NCI-H524 (cell line): ENCODE data around the gene TSPAN18.
A peak's percentile ranks its signal among the peaks of the same experiment; 100 is the strongest.

Experiments
- DNase-seq, 2 experiments: peaks; one replicate each; lab custom pipeline; 2025; lab: John Stamatoyannopoulos, UW

TSPAN18 gene

DNA sequence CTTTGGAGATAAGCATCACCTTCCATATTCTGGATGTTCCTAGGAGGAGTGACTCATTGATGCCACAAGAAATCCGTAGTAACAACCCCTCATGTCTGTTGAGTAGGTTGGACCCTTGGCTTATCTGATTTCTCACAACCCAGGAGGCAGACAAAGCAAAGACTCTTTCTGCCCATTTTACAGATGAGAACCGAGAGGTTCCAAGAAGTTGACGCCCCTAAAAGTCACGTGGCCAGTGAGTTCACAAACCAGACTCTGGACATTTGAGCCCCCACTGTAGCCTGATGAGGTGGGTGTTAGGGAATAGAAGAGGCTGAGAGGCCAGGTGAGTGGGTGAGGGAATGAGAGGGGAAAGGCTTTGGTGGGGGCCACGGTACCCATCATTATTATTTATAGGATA, 70.3 kb downstream of the TSPAN18 start:
- DNase-seq, result no peak

DNA sequence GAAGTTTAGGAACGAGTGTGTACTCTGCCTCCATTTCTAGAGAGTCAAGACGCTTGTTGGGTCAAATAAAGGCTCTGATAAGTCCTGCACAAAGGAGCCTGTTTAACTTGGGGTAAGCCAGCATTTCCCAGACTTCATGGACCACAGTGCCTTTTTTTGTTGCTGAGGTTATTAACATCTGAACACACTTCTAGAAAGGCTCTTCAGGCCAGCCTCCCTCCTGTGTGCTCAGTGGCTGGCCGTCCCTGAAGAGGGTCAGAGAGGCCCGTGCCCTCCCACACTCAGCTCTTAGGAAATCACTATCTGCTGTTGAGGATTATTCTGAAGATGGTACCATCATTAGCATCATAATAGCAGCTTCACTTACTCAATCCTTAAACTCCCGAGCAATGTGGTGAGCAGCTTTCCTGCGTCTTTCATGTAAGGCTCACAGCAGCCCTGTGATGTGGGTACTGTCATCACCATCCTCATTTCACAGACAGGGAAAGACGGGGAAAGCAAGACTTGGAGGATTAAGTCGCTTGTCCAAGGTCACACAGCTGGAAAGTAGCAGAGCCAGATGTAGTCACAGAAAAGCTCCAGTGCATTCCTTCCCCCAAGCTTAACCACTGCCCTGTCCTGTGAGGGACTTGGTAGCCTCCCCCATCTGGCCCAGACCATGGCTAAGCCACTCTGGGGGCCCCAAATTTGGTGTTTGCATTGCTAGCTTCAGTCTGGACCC, 71.3 kb downstream of the TSPAN18 start:
- DNase-seq, result peak in 1 of 2 experiments; percentile 34

DNA sequence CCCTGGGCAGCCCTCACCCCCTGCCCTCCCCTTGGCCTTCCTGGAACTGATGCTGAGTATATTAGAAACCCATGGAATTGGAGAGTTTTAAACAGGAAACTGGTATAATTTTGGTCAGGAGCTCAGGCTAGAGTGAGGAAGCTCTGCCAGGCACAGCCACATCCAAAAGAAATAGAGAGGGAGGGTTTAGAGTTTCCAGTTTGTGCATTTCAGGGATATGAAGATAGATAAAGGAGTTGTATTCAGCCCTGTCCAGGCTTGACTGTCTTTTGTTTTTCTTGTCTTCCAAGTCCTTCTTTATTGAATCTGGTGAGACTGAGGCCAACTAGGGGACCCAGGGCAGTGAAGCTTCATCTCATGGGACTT, 71.8 kb downstream of the TSPAN18 start:
- no peak for DNase-seq

DNA sequence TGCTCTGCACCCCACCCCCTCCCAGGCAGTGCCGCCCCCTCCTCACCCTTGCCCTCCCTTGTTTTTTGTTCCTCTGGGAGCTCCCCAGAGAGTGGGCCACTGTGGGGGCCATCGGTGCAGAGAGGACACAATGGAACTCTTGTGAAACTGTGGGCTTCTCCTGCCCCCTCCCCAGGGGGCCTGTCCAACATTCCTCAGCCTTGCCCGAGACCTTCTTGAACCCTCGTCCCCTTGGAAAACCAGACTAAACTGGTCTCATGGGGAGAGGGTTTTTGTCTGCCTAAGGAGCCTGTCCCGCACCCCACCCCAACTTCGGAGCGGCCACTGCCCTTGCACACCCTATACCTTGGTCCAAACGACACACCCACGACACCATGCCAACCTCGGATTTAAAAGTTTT, 72.2 kb downstream of the TSPAN18 start:
- no peak for DNase-seq

DNA sequence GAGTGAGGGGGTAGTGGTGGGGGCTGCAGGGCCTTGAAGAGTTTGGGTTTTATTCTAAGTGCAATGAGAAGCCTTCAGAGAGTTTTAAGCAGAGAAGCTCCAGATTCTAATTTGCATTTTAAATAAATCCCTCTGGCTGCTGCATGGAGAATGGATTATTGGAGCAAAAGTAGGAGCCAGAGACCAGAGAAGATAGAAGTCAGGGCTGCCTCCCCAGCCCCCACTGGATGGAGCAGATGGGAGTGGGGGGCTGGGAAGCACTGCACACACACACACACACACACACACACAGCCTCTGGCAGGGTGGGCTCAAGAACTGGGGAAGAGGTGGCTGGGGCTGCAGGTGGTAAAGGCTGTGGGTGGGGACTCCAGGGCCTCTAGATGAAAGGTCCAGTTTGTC, 75.6 kb downstream of the TSPAN18 start:
- DNase-seq, result peak; percentile 25 to 84

DNA sequence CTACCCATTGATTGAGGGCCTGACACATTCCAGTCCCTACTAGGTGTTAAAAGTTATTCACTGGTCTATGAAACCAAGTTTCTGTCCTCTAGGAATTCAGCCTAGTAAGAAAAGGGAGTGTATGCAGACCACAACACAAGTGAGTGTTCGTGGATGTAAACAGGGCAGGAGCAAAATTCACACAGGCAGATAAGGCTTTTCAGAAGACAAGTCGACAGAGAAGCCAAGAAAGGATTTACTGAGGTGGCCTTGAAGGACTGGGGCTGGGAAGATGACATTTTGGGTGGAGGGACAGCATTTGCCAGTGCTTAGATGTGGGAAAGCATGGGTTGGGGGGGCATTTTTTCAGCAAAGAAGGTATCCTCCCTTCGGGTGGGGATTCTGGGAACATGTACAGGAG, 76.2 kb downstream of the TSPAN18 start:
- no peak for DNase-seq

DNA sequence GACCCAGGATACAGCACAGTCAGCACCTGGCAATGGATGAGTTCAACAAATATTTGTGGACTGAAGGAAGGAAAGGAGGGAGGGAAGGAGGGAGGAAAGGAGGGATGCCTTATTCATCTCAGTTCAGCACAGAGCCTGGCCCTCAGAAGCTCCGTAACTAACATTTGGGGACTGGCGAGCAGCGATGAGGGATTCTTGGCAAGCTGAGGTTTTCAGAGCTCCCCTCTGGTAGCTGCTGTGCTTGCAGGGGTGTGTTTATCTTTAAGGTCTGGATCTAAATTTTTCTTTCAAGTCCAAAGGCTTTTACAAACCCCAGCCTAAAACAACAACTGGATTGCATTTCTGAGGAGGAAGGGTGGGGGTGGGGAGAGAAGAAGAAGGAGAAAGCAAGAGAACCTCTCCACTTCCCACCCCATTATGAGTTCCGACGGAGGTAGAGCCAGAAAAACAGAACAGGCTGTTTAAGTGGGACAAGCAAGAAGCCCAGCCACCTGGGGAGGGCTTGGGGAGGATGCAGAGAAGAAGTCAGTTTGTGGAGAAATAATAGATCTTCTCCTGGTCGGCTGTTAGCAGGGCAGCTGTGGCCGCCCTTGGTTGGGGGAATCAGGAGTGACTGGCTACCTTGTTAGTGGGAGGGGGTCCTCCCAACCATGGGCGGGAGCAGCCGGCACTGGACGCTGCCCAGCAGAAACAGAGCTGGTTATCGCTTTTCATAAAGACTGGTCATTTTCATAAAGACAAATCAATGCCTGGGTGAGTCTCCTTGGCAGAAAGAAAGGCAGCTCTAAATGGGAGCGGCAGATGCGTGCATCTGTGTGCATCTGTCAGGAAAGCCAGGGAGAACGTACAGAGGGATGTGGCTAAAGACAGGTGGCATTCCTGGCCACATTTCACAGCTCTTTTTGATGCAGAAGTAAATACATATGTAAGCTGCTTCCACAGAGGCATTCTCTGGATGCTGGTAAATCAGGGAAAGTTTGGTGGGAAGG, 78.0 kb downstream of the TSPAN18 start:
- DNase-seq, result peak in 1 of 2 experiments; percentile 36

DNA sequence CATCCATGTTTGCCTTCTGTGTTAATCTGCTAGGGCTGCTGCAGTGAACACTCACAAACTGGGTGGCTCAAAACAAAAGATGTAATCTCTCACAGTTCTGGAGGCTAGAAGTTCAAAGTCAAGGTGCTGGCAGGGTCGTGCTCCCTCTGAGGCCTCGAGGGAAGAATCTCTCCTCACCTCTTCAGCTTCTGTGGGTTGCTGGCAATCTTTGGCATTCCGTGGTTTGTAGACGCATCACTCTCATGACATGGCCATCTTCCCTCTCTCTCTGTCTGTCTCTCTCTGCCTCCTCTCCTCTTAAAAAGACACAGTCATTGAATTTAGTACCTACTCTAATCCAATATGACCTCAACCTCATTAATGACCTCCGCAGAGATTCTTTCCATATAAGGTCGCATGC, 78.8 kb downstream of the TSPAN18 start:
- DNase-seq, result no peak

DNA sequence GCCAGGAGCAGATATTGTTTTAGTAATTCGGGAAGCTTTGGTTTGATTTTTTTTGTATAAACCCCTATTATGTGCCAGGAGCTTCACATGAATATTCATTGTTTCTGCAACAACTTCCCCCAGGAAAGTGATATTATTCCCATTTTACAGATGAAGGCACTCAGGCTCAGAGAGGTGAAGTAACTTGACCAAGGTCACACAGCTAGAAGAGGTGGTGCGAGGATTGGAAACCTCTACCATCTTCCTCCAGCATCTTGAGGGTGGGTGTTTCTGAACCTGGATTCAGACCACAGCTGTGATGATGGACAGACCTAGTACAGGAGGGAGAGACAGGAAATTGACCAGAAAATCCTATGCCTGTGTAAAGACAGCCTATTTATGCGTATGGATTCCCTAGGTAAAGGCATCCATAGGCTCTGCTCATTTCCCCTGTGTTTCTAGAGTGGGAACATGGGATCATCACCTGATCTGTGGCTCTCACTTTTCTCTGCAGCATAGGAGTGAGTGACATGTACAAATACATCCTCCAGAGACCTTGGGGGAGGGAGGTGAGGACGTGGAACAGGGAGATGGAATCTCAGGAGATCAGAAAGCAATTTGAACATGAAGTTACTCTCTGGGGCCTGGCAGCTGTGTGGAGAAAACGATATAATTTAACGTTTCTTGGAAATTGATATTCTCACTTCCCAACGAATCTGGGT, 81.4 kb downstream of the TSPAN18 start:
- DNase-seq, result no peak

DNA sequence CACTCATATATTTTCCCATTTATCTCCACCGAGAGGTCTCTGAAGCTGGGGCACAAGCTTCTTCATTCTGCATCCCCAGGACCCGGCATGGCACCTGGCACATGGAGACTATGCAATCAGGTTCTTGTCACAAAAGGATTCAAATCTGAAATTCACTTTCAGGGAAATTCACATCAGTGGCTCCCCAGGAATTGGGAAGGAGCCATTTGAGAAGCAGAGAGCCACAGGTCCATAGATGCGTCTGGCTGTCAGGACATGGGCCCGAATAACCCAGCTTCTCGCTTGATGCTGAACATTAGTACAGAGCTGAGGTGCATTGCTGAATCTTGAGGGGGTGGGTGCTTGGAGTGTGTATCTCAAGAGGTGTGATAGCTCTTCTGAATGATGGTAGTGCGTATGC, 82.5 kb downstream of the TSPAN18 start:
- no peak for DNase-seq

DNA sequence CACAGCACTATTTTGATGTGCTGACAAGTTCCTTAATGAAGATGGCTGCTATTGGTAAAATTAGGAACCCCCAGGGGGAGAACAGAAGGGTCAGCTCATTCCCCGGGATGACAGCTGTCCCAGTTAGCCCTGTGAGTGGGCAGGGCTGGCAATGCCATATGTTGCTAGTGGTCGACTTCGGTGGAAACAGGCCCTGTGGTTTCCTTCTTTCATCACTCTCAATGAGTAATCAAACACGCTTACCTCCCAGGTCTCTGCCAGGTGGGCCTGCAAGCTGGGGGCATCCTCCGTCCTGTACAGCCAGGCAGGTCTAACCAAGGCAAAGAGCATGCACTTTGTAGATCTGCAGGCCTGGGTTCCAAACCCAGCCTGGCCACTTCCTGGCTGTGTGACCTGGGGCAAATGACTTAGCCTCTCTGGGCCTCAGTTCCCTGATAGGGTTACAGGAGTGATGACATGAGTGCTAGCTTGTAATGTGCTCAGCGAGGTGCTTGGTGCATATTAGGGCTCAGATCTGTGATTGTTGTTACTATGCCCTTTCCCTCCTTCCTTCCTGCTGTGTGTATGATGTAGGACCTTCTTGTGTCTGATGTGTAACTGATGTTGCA, 85.2 kb downstream of the TSPAN18 start:
- peak; percentile 84 to 95 for DNase-seq

DNA sequence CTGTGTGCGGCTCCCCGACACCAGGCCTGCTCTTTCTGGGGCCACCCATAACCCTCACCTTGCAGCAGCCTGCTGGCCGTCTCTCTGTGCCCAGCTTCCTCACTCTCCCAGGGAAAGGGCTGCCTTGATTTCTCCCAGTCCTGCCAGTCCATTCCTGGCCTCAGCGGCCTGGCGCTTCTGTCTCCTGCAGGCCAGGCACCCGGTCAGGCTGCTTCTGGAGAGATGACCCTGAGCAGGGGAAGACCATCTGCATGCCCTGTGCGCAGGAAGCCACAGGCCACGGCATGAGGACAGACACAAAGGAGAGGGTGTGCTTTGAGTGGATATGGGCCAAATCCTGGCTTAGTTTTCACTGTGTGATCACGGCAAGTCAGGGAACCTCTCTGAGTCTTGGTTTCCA, 86.2 kb downstream of the TSPAN18 start:
- DNase-seq, result no peak

DNA sequence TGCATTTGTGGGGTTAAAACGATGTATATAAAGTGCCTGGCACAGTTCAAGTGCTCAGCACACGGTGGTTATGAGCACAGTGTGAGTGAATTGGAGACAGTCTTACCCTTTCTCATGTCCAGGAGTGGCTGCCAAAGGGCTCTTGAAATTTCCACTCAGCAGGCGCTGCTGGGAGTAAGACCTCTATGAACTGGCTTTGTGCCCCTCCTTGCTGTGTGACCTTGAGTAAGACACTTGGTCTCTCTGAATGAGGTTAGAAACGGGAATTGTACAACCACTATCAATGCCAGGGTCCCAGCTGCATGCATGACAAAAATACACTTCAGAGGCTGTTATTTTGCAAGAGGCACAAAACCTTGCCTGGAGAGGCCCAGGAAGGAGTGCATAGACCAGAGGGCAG, 86.6 kb downstream of the TSPAN18 start:
- DNase-seq, result no peak

DNA sequence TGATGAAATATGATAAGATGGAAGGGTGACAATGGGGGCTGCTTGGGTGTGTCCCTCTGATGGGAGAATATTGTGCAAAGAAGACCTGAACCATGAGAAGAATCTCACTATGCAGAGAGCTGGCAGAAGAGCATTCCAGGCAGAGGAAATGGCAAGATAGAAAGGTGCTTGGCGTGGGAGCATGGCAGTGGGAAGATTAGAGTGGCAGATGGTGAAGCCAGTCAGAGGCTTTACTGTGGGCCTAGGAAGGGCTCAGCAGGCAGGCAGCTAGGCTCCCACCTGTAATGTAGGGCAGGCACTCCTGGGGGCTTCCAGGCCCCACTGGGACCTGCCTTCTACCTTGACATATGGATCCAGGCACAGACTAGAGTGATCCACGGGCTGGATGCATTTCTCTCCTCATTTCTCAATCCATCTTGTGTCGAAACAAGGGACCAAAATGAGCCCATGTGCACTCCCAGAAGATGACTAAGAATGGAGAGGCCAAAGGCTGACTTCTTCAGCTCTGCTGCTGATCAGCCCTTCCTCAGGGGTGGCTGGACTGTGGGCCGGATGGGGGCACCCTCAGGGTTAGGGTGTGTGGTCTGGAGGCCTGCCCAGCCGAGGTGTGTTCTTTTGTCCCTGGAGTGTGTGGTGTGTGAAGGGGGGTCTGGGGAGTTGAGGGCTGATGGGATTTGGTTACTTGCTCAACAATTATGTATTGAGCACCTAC, 88.3 kb downstream of the TSPAN18 start:
- peak; percentile 68 to 86 for DNase-seq

DNA sequence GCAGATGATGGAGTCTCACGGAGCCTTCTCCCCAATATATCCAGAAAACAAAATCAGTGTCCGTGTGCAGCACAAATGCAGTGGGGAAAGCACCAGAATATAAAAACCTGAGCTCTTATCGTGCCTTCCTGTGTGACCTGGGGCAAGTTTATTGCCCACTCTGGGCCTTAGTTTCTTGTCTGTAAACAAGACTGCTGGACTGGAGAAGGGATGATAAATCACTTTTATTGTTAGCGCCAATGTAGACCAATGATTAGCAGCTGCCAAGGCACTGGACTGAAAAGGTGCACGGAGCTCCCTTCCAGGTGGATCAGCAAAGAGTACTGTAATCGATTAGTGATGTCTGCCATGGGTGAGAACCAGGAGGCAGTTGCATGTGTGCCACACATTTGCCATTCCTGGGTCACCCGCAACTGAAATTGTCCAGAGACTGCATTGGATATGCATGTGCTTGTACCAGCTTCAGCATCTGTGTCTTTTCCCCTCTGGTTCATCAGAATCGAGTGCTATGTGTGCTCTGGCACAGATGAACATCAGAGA, 89.2 kb downstream of the TSPAN18 start:
- DNase-seq, result no peak

DNA sequence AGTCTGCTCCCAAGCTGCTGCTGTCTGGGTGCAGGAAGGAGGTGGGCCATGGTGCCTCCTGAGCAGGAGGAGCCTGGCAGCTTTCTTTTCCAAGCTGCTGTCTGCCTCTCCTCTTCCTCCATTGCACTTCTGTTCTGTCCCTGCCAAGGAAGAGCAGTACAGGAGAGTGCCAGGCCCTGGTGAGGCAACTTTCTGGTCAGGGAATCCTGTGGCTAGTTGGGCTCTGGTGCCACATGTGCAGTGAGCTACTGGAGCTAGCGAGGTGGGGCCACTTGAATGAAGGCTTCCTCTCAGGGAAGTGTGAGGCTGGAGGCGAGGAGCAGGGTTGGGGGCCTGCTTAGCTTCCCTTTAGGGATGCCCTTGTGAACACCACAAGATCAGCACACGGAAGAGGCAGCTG, 90.0 kb downstream of the TSPAN18 start:
- no peak for DNase-seq

DNA sequence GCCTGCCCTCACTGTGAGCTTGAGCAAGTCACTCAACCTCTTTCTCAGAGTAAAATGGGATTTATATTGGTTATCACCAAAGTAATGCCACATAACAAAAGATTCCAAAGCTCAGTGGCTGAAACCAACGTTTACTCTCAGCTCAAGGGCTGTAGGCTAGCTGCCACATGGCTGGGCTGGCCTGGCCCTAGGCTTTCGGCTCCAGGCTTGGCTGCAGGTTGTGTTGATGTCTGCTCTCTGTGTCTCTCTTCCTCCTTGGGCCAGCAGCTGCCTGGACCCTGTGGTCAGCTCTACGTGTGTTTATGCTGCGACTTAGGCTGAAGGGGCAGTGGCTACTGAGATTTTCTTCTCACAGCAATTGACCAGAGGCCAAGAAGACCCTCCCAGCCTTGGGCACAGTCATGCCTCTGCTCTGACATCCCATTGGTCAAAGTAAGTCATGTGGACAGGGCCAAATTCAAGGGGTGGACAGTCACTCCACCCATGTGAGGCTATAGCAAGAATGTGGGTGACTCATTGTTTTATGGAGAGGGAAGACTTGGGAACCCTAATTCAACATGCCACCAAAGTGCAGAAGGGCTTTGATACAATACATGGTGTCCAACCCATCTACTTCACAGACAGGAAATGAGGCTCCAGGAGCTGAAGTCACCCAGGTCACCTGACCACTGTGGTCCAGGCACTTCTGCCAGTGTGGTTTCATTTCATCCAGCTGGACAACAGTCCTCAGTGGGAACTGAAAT, 90.6 kb downstream of the TSPAN18 start:
- no peak for DNase-seq

DNA sequence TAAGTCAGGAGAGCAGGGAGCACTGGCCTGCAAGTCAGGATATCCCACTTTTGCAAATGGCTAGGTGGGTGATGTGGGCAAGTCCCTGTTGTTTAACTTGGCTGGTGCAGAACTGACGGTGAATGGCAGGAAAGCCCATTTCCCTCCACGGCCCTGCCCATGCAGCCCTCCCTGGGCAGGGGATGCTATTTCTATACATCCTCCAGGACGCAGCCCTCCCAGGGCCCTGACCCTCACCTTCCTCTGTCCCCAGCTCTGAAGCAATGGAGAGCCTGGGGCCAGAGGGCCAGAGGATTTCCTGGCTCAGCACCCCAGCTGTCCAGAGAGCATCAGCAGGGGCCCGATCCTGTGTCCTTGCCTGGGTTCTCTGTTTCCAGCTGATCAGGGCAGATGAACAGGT, 91.3 kb downstream of the TSPAN18 start:
- DNase-seq, result no peak

DNA sequence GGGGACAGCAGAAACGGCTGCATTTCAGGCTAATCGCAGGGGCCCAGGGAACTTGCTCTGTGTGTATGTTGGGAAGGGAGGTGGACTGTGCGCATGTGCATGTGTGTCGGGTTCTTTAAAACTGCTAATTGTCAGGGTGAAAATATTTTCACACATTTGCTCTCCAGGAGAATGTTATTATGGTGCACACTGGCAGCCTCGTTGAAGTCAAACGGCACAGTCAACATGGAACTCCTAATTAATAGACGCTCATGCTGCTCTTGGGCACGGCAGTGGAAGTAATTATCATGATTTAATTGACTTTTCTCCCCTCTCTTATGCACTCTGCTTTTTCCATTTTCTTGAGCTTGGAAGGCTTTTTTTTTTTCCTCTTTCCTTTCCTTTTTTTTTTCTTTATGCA, 92.6 kb downstream of the TSPAN18 start:
- DNase-seq, result no peak

DNA sequence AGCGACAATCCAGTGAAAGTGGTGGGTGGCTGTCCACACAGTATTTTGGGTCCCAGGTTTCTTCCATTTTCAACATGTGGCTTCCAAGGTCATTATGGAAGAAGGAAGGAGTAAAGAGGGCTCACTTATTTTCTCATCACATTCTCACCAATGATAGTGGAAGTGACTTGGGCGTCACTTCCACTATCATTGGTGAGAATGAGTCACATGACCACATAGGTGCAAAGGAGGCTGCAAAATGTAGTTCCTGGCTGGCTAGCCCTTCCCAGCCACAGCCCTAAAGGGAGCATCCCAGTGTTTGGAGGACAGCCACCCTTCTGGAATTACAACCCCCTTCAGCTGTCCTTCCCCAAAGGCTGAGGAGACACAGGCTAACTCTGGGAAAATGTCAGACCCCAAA, 95.6 kb downstream of the TSPAN18 start:
- DNase-seq, result no peak

DNA sequence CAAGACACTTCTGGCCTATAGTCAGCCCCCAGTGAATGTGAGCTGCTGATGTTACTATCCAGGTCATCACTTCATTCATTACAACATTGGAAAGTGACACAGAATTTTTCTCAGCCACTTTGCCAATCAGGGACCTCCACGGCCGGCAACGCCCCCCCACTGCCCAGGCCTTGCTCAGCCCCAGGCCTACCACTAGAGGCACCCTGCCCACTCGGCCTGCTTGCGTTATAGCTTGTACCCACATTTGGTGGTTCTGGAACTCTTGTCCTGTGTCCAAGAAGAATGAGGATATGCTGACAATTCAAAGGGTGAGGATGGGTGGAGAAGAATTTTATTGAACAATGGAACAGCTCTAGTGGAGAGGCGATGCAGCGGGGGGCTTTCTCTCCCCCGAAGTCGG, 96.2 kb downstream of the TSPAN18 start:
- DNase-seq, result no peak
